ENCODE data around the gene BCAM. TPM values are rescaled to one million over a fixed set of nuclear protein-coding genes. Genes with fewer than 3 reads are reported as not detected.

The BCAM gene
- total RNA-seq, 2 donors from 2014 or later, result 76.4 to 76.9 TPM

- DNase-seq (peak; percentile 84), ATAC-seq (peak; percentile 14 to 52)
- intact Hi-C loops (cut with DNase I), result no loop called here
These were observed 61.0 kb downstream of the BCAM start for GRCh38 chr19:44869733-44870470.

Other genes with a start within 250 kb of the BCAM start
- gene IGSF23, start 195.5 kb upstream of the BCAM start, total RNA-seq, result not detected
- gene PVR, start 165.2 kb upstream of the BCAM start, total RNA-seq, result 10 to 100 TPM; 27.5 to 64.7 TPM
- 1 to 10 TPM; 2.4 to 6.2 TPM for gene CEACAM19, start 137.6 kb upstream of the BCAM start, total RNA-seq
- not detected for gene CEACAM16, start 110.0 kb upstream of the BCAM start, total RNA-seq
- gene BCL3, start 60.4 kb upstream of the BCAM start, total RNA-seq, result 10 to 100 TPM; 22.6 to 65.0 TPM
- not detected for gene CBLC, start 31.2 kb upstream of the BCAM start, total RNA-seq
- gene NECTIN2, start 37.2 kb downstream of the BCAM start, total RNA-seq, result 10 to 100 TPM; 54.0 to 94.1 TPM
- 10 to 100 TPM; 43.0 to 63.1 TPM for gene TOMM40, start 82.2 kb downstream of the BCAM start, total RNA-seq
- gene APOE, start 96.7 kb downstream of the BCAM start, total RNA-seq, result 10 to 100 TPM; 43.5 to 67.4 TPM
- 1 to 10 TPM; 2.7 to 4.6 TPM for gene APOC1, start 105.5 kb downstream of the BCAM start, total RNA-seq
- gene APOC4, start 133.1 kb downstream of the BCAM start, total RNA-seq, result not detected
- not detected for gene APOC2, start 136.9 kb downstream of the BCAM start, total RNA-seq
- gene CLPTM1, start 146.3 kb downstream of the BCAM start, total RNA-seq, result 100 to 1,000 TPM in 1 of 2 donors, 10 to 100 TPM in 1; 90.7 to 107 TPM
- gene RELB, start 192.4 kb downstream of the BCAM start, total RNA-seq, result 10 to 100 TPM in 1 of 2 donors, 1 to 10 TPM in 1; 4.4 to 10.7 TPM
- gene CLASRP, start 229.9 kb downstream of the BCAM start, total RNA-seq, result 10 to 100 TPM; 34.0 to 47.7 TPM

All from left cardiac atrium (tissue), 4 donors.